ENCODE data around the gene GTF2IRD1.
"Not testable (repeated sequence)": the region's sequence is repeated elsewhere in the genome, so short reads cannot be mapped to it uniquely, and the experiment has no call there.

The GTF2IRD1 gene

GRCh38 chr7:74493295-74493694 is 39.6 kb downstream of the GTF2IRD1 start:
- DNase-seq (ENCODE audit: low spot score), result no peak

- no peak for DNase-seq (ENCODE audit: low spot score)
Observed at GRCh38 chr7:74494076-74494548, 40.4 kb downstream of the GTF2IRD1 start.

GRCh38 chr7:74495112-74496086 is 41.7 kb downstream of the GTF2IRD1 start:
- DNase-seq (ENCODE audit: low spot score), result no peak

GRCh38 chr7:74496272-74496671 is 42.6 kb downstream of the GTF2IRD1 start:
- DNase-seq (ENCODE audit: low spot score), result no peak

GRCh38 chr7:74496773-74497172 is 43.1 kb downstream of the GTF2IRD1 start:
- DNase-seq (ENCODE audit: low spot score), result not testable (repeated sequence)

GRCh38 chr7:74498354-74498753 is 44.6 kb downstream of the GTF2IRD1 start:
- DNase-seq (ENCODE audit: low spot score), result no peak

GRCh38 chr7:74498996-74499834 is 45.5 kb downstream of the GTF2IRD1 start:
- no peak for DNase-seq (ENCODE audit: low spot score)

GRCh38 chr7:74499835-74500388 is 46.2 kb downstream of the GTF2IRD1 start:
- no peak for DNase-seq (ENCODE audit: low spot score)

- no peak for DNase-seq (ENCODE audit: low spot score)
Observed at GRCh38 chr7:74501298-74501697, 47.6 kb downstream of the GTF2IRD1 start.

GRCh38 chr7:74502216-74502891 is 48.6 kb downstream of the GTF2IRD1 start:
- DNase-seq (ENCODE audit: low spot score), result no peak

GRCh38 chr7:74503061-74503460 is 49.4 kb downstream of the GTF2IRD1 start:
- DNase-seq (ENCODE audit: low spot score), result no peak

- DNase-seq (ENCODE audit: low spot score), result no peak
Observed at GRCh38 chr7:74503943-74504342, 50.2 kb downstream of the GTF2IRD1 start.

- no peak for DNase-seq (ENCODE audit: low spot score)
Observed at GRCh38 chr7:74505471-74506324, 52.0 kb downstream of the GTF2IRD1 start.

- DNase-seq (ENCODE audit: low spot score), result no peak
Observed at GRCh38 chr7:74506325-74506724, 52.6 kb downstream of the GTF2IRD1 start.

GRCh38 chr7:74507538-74508319 is 54.0 kb downstream of the GTF2IRD1 start:
- DNase-seq (ENCODE audit: low spot score), result no peak

GRCh38 chr7:74509453-74509852 is 55.7 kb downstream of the GTF2IRD1 start:
- DNase-seq (ENCODE audit: low spot score), result not testable (repeated sequence)

GRCh38 chr7:74511345-74511744 is 57.6 kb downstream of the GTF2IRD1 start:
- no peak for DNase-seq (ENCODE audit: low spot score)

- DNase-seq (ENCODE audit: low spot score), result no peak
Observed at GRCh38 chr7:74512762-74513161, 59.1 kb downstream of the GTF2IRD1 start.

- no peak for DNase-seq (ENCODE audit: low spot score)
Observed at GRCh38 chr7:74514131-74514591, 60.5 kb downstream of the GTF2IRD1 start.

GRCh38 chr7:74515276-74515675 is 61.6 kb downstream of the GTF2IRD1 start:
- DNase-seq (ENCODE audit: low spot score), result no peak
